BJ (cell line): ENCODE measurements around the gene NRN1L. TPM values are rescaled to one million over a fixed set of nuclear protein-coding genes. Genes with fewer than 3 reads are reported as not detected.

Source experiments
- CTCF ChIA-PET: fragments of 350-600 bp; formaldehyde crosslinking; extraction: SDS; loops from one replicate; lab custom pipeline; 2021; ENCODE audit warnings: antibody characterized with exemption, inconsistent platforms; lab: Yijun Ruan, JAX
- POLR2A ChIA-PET: fragments of 300-600 bp; sonication (Branson Sonifier 250); formaldehyde crosslinking; extraction: SDS; loops from one replicate; lab custom pipeline; 2021; ENCODE audit warnings: antibody characterized with exemption; lab: Charles Lee
- DNase-seq: peaks from one replicate; pipeline ENCODE4 v3.0.0-alpha.2; 2011; ENCODE audit warnings: low read depth
- H3K27me3 ChIP-seq: 2 replicates; pipeline ENCODE4 v1.6.0; 2011; ENCODE audit warnings: low read length; ENCODE audit not compliant: control insufficient read depth, insufficient read depth
- H3K36me3 ChIP-seq: 2 replicates; pipeline ENCODE4 v1.5.1; 2011; ENCODE audit warnings: low read length; ENCODE audit not compliant: control insufficient read depth, insufficient read depth
- H3K4me3 ChIP-seq: 2 replicates; pipeline ENCODE4 v1.5.1; 2011; ENCODE audit warnings: low read depth, mild to moderate bottlenecking, control low read depth, low read length
- CTCF ChIP-seq: IDR thresholded peaks from 2 replicates; pipeline ENCODE4 v1.5.1; 2011; ENCODE audit warnings: low read depth, mild to moderate bottlenecking, control low read depth, inconsistent platforms, low read length, moderate library complexity; ENCODE audit not compliant: insufficient read depth
- polyA plus RNA-seq: library from polyadenylated mRNA; depleted of rRNA; stranded (reverse); fragments of >200 nt; gene quantifications from 2 replicates; pipeline ENCODE4 v1.2.3, GENCODE V29; 2011

Gene NRN1L
- polyA plus RNA-seq, 1 experiment = 0.27 TPM

DNA sequence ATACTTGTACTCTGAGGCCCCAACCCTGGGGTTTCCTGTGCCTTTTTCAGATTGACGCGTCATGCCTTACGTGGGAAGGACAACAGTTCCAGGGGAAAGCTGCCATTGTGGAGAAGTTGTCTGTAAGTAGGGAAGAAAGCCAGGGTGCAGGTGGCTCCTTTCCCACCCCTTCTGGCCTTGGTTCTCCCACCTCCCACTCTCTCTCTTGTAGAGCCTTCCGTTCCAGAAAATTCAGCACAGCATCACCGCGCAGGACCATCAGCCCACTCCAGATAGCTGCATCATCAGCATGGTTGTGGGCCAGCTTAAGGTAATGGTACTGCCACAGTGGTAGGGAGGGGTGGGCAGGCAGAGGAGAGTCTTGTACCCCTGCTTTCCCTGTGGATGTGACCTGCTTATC lies 16.4 kb upstream of the NRN1L start:
- TF ChIP-seq CTCF = no peak
- POLR2A ChIA-PET = no interaction called here
- H3K27me3 ChIP-seq = no peaks in the 10 kb centered on the region
- no peak for DNase-seq
- H3K4me3 ChIP-seq = no peak overlapping the region
- H3K36me3 ChIP-seq = peaks cover 21% of the 10 kb centered on the region
- CTCF ChIA-PET = interaction anchor here (0.9 to 3.5 kb wide), 4 partner anchors 15 to 348 kb away, joined by 3 to 16 read pairs (median 6); partner anchors contain the start of gene NRN1L

DNA sequence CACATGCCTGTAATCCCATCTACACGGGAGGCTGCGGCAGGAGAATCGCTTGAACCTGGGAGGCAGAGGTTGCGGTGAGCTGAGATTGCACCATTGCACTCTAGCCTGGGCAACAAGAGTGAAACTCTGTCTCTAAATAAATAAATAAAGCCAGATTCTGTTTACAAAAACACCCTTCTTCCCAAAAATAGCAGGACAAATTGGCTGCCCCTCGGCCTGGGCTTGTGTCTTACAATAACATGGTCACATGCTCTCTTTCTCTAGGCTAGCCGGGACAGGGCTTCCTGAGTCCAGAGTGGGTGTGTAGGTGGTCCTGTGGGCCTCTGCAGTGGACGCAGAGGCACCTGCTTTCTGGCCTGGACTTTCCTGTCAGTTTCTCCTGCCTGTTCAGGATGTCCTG lies 15.0 kb upstream of the NRN1L start:
- H3K4me3 ChIP-seq = no peak overlapping the region
- no peak for TF ChIP-seq CTCF
- CTCF ChIA-PET = interaction anchor here (1.0 to 3.5 kb wide), 4 partner anchors 8 to 348 kb away, joined by 3 to 16 read pairs (median 6); partner anchors contain the start of gene NRN1L
- POLR2A ChIA-PET = no interaction called here
- peaks cover 21% of the 10 kb centered on the region for H3K36me3 ChIP-seq
- H3K27me3 ChIP-seq = no peaks in the 10 kb centered on the region
- no peak for DNase-seq

DNA sequence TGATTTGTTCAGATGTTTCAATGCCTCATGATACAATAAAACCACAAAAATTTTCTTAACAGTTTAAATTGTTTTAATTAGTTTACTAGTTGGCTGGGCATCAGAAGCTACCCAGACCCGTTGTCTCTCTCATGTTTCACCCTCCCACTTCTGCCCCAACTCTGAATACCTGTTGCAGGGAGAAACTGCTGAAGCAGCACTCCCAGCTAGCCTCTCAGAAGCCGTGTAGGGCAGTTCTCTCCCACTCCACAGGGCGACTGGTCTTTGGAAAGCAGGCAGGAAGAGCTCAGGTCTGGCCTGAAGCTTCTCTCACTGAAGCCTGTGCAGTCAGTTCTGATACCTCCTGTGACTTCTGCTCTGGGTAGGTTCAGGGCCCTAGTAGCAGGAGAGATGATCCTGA lies 13.4 kb upstream of the NRN1L start:
- H3K36me3 ChIP-seq = peaks cover 20% of the 10 kb centered on the region
- POLR2A ChIA-PET = no interaction called here
- CTCF ChIA-PET = interaction anchor here (0.7 to 3.0 kb wide), 4 partner anchors 12 to 55 kb away, joined by 3 to 9 read pairs (median 4); partner anchors contain the start of gene NRN1L

DNA sequence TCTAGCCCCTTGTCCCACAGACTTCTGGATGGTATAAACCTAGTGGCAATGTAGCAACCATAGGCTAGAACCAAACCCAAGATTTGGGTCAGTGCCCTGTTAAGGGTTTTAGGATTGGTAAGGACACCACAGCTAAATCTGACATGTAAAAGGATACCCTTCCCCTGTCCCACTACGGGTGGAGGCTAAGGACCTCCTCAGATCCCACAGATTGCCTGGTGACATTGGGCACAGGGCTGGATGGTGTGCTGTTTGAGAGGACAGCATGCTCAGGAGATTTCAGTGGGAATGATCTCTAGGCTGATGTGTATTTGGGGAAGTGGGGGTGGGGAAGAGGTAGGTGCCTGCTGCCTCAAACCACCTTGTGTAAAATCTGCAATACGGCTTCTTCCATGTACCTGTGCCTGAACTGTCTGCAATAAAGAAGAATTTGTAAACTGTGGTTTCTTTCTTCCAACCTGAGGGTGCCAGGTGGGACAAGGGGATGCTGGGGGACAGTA lies 12.5 kb upstream of the NRN1L start:
- TF ChIP-seq CTCF = no peak
- Histone ChIP-seq H3K36me3 (peaks cover 27% of the 10 kb centered on the region), H3K27me3 (no peaks in the 10 kb centered on the region), H3K4me3 (no peak overlapping the region)
- no peak for DNase-seq
- ChIA-PET CTCF (interaction anchor here (1.4 to 3.0 kb wide), 2 partner anchors 13 to 56 kb away, joined by 4 to 9 read pairs; no protein-coding TSS in a partner anchor), POLR2A (no interaction called here)

More for the DNA sequence above, 13.4 kb upstream of the NRN1L start:
- H3K27me3 ChIP-seq = no peaks in the 10 kb centered on the region
- no peak for DNase-seq
- no peak overlapping the region for H3K4me3 ChIP-seq
- TF ChIP-seq CTCF = no peak

DNA sequence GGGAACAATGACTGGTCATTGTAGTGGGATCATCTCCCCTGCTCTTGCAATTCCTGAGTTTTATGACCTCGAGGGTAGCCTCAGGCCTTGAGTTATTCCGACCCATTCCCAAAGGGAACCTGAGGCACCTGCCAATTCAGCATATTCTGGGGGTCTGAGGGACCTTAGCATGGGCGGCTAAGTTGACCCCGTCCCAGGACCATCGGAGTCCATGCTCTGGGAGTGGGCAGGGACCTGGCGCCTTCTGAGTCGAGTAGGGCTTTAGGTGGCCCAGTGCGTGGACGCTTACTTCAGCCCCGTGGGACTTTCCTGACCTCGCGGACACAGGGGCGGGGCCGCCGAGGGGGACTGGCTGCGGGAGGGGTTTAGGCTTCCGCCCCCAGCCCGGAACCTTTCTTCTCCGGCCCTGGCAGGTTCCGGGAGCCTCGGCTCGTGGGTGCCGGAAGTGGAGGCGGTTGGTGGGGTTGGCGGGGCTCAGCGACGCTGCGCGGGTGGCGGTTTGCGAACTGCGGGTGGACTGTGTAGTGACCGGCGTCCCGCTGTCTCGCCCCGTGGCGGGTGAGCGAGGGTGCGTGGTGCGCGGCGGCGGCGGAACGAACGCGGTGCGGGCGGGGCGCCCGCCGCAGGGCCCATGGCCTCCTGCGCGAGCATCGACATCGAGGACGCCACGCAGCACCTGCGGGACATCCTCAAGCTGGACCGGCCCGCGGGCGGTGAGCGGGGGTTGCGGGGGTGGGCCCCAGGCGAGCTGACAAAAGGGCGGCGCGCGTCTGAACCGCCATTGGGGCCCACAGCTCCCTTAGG lies 11.9 kb upstream of the NRN1L start, which contains the start of gene EDC4:
Gene EDC4 (plus strand): TSS at position 422 of the 804 bp plus-strand sequence. CDS start 210 bp downstream, at position 632.
- H3K4me3 ChIP-seq = peak within 1 kb of the TSS; percentile 78
- DNase-seq = no peak
- ChIA-PET POLR2A (interaction anchor here (0.5 kb wide), 1 partner anchor 20 kb away, joined by 5 read pairs; the partner anchor contains the start of gene PSKH1), CTCF (interaction anchor here (0.6 to 3.8 kb wide), 7 partner anchors 9 to 191 kb away, joined by 3 to 41 read pairs (median 4); partner anchors contain the start of gene NRN1L)
- H3K27me3 ChIP-seq = no peaks in the 10 kb centered on the region
- no peak for TF ChIP-seq CTCF
- peaks cover 33% of the 10 kb centered on the region for H3K36me3 ChIP-seq
